Activated T-helper 1 cell treated with anti-CD3 and anti-CD28 coated beads, Interleukin-12 subunit alpha, Interleukin-12 subunit beta, Interleukin-2, Interleukin-4 antibody, amounts not matched to agents 30 ng/mL and 10 ng/mL and 1 ng/mL, durations not matched to agents 14 hours and 24 hours and 36 hours (primary cell): Measurements from ENCODE around the gene ZBTB5. TPM values are rescaled to one million over a fixed set of nuclear protein-coding genes. Genes with fewer than 3 reads are reported as not detected.
"Not testable (repeated sequence)": the region's sequence is repeated elsewhere in the genome, so short reads cannot be mapped to it uniquely, and the experiment has no call there.

ENCODE experiments used
- DNase-seq: peaks from one replicate; pipeline ENCODE4 v3.0.0; 2021; ENCODE audit warnings: low spot score
- H3K27ac Mint-ChIP-seq: one replicate; pipeline ENCODE4 v1.8.0; 2021; ENCODE audit warnings: mild to moderate bottlenecking, mixed read lengths
- H3K27me3 Mint-ChIP-seq: one replicate; pipeline ENCODE4 v1.8.0; 2022; ENCODE audit warnings: mild to moderate bottlenecking, moderate library complexity, mixed read lengths; ENCODE audit not compliant: insufficient read depth
- H3K36me3 Mint-ChIP-seq: one replicate; pipeline ENCODE4 v1.8.0; 2021; ENCODE audit warnings: low read depth, mixed read lengths
- H3K4me1 Mint-ChIP-seq: one replicate; pipeline ENCODE4 v1.8.0; 2021; ENCODE audit warnings: low read depth, mixed read lengths
- H3K4me3 Mint-ChIP-seq: one replicate; pipeline ENCODE4 v1.8.0; 2021; ENCODE audit warnings: mild to moderate bottlenecking, moderate library complexity, mixed read lengths
- H3K9me3 Mint-ChIP-seq: one replicate; pipeline ENCODE4 v1.8.0; 2021; ENCODE audit warnings: mixed read lengths
- intact Hi-C: fragments of 100-400 bp; cut with micrococcal nuclease; formaldehyde crosslinking; loops from one replicate; pipeline ENCODE4 v1.15.1; 2024
- total RNA-seq: library from RNA; stranded (reverse); gene quantifications from 2 replicates; pipeline ENCODE4 v1.2.3, GENCODE V29; 2022

The ZBTB5 gene
- total RNA-seq, 1 donor from 2014 or later: 9.6 TPM

DNA sequence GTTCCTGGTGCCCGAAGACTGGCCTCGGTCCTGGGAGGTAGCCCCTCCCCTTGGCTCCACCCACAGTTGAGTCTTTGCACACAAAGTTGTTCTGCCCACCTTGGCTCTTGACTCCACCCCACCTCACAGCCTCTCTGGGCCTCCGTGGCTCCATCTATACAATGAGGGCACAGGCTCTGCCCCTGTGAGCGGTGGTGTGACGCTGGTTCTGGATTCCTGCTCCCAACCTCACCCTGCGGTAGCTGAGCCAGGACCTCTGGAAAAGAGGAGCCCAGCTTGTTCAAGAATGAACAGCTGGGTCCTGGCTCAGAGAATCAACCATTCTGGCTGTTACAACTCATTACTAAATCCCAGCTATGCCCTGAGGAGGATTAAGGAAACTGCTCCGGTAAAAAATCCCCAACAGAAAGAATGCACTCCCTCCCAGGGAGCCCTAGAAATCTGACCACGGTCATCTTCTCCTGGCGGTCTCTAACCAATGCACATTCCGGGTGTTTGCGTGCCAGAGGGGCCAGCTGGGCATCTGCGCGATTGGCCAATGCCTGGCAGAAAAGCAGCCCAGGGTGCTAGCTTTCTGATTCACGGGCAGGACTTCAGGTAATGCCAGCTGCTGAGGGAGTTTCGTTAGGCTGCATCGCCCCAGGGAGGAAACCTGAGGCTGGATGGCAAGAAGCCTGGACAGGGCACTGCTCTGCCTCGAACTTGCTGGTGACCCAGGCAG, 52.7 kb downstream of the ZBTB5 start:
- H3K4me1 Mint-ChIP-seq: peaks cover 12% of the 10 kb centered on the region
- H3K27me3 Mint-ChIP-seq: peaks cover 4% of the 10 kb centered on the region
- H3K36me3 Mint-ChIP-seq: no peaks in the 10 kb centered on the region
- intact Hi-C loops: no loop called here
- H3K27ac Mint-ChIP-seq: no peak overlapping the region
- DNase-seq: no peak
- no peak overlapping the region for H3K4me3 Mint-ChIP-seq
- H3K9me3 Mint-ChIP-seq: no peaks in the 10 kb centered on the region

DNA sequence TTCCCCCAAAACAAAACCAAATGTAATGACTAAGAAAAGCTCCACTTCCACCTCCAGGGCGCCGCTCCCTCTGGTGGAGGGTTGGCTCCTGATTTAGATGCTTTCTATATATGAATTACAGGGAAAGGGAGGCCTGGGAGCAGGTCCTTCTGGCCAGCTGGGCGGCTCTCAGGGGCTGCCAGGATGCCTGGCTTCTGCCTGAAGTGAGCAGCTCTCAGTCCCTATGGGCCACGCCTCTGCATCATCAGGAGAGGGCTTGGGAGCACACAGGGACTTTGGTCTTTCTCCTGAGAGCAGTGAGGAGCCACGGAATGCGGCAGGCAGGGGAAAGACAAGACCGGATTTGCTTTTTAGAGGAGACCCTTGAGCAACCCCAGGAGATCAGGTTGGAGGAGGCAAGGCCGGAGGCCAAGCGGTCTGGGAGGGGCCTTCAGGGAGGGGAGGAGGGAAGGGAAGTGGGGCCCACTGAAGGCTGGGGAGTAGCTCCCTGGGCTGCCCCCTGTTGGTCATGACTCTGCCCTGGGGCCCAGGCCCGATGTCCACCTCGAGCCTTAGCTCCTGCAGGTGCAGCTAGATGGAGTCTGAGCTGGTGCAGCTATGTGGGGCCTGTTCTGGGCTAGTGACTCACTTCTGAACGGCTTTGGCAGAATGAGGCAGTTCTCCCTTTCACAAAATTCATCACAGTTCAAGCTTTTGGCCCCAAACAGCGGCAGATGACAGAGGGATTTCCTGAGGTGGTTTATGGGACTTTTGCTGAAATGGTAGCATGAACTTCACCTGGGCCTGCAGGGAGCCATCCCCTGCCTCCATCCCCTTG, 54.1 kb downstream of the ZBTB5 start:
- Mint-ChIP-seq H3K9me3 (no peaks in the 10 kb centered on the region), H3K36me3 (no peaks in the 10 kb centered on the region), H3K4me3 (no peak overlapping the region), H3K4me1 (peaks cover 12% of the 10 kb centered on the region), H3K27me3 (peaks cover 6% of the 10 kb centered on the region), H3K27ac (peak overlapping the region; percentile 34)
- intact Hi-C loops: no loop called here
- no peak for DNase-seq

DNA sequence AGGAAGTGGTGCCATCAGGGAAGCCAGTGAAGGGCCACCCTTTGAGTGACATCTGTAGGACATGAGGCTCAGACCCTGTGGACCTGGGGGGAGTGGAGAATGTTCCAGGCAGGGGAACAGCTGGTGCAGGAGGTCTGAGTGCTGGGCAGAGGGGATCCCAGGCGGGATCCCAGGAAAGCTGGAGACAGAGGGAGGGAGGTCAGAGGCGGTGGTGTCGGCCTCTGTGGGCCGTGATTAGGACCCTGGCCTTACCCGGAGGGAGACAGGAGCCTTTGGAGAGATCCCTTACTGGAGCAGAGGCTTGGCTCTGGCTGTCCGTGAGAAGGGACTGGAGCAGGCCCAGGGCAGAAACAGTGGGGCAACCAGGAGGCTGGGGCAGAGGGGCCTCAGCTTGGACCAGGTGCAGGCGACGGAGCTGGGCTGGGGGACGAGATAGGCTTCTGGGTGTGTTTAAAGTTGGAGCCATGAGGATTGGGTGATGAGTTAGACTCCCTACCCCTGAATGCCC, 54.8 kb downstream of the ZBTB5 start:
- intact Hi-C loops: no loop called here
- no peaks in the 10 kb centered on the region for H3K9me3 Mint-ChIP-seq
- H3K4me3 Mint-ChIP-seq: no peak overlapping the region
- H3K27me3 Mint-ChIP-seq: peaks cover 6% of the 10 kb centered on the region
- H3K27ac Mint-ChIP-seq: no peak overlapping the region
- H3K36me3 Mint-ChIP-seq: no peaks in the 10 kb centered on the region
- no peak for DNase-seq
- peaks cover 10% of the 10 kb centered on the region for H3K4me1 Mint-ChIP-seq

DNA sequence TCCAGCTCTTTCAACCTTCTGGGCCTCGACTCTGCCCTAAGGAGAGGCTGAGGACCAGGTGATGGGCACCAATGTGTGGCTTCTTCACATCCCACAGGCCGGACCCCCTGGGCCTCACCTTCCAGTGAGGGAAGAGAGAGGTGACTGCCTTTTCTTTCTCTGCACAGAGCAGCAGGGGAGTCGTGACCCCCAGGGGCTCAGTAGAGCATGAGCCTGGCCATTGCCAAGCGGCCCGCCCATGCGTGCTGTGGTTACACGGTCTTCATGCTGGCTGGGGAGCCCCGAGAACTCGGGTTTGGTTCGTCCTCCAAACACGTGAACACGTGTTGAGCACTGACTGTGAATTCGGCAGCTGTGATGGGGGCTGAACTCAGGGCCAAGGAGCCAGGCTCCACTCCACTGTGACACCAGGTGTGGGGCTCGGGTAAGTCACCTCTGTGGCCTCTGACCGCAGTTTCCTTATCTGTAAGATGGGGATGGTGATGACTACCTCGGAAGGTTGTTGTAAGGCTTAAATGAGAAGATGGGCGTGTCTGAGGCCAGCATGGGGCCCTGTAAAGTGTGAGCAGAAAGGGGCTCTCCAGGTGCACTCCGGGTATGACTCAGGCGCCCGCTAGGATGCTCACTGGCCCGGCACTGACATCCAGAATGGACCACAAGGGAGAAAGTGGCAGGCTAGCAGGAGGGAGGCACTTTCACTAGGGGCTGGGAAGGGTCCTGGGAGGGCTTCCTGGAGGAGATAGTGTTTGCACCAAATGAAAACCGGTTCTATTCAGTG, 56.1 kb downstream of the ZBTB5 start:
- peak; percentile 50 for DNase-seq
- Mint-ChIP-seq H3K4me1 (peaks cover 5% of the 10 kb centered on the region), H3K4me3 (no peak overlapping the region), H3K27me3 (peaks cover 6% of the 10 kb centered on the region), H3K27ac (no peak overlapping the region), H3K36me3 (no peaks in the 10 kb centered on the region), H3K9me3 (no peaks in the 10 kb centered on the region)
- intact Hi-C loops: no loop called here

DNA sequence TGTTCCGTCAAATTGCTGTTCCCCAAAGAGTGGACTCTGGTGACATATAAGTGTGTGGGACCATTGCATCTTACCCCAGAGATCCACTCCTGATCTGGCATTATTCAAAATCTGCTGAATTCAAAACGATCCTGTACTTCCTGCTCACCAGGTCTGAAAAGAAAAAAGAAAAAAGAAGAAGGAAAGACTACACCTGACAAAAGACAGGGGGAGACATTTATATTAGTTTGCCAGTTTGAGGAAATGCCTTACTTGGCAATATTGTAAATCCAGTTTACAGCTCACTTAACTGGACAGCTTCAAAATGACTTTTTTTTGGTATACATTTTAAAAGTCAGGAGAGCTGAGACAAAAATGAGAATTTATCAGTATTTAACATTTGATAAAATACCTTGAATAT, 57.8 kb downstream of the ZBTB5 start:
- H3K27ac Mint-ChIP-seq: no peak overlapping the region
- H3K9me3 Mint-ChIP-seq: no peaks in the 10 kb centered on the region
- H3K4me1 Mint-ChIP-seq: peaks cover 5% of the 10 kb centered on the region
- H3K27me3 Mint-ChIP-seq: peaks cover 2% of the 10 kb centered on the region
- no peak overlapping the region for H3K4me3 Mint-ChIP-seq
- H3K36me3 Mint-ChIP-seq: no peaks in the 10 kb centered on the region
- intact Hi-C loops: no loop called here
- DNase-seq: no peak

DNA sequence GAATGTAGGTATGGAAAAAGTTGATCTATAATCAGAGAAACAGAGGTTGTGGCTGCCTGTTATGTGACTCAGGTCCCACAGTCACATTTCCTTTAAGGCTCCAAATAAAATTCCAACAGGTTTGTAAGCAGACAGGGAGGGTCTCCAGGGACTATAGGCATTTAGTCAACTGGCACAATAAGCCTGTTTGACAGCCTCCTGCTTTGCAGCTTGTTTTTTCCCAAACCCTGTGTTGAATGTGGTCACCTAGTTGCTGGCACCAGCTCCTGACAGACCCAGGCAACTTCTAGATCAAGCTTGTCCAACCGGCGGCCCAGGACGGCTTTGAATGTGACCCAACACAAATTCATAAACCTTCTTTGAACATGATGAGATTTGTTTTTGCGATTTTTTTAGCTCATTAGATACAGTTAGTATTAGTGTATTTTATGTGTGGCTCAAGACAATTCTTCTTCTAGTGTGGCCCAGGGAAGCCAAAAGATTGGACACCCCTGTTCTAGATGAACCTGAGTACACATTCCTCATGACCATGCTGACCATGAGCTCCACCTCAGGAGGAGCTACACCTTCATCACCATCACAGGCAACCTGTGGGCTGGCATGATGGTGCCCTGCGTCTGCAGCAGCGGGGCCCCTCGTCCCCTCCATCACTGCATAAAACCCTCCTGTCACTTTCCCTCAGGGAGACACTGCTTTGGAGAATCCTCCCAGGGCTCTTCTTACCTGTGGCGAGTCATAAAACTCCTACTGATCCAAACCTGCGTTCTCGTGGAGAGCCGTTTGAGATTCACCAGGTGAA, 58.4 kb downstream of the ZBTB5 start:
- Mint-ChIP-seq H3K4me3 (no peak overlapping the region), H3K36me3 (no peaks in the 10 kb centered on the region), H3K4me1 (peaks cover 5% of the 10 kb centered on the region), H3K27ac (no peak overlapping the region), H3K9me3 (no peaks in the 10 kb centered on the region), H3K27me3 (peaks cover 2% of the 10 kb centered on the region)
- DNase-seq: no peak
- intact Hi-C loops: no loop called here

DNA sequence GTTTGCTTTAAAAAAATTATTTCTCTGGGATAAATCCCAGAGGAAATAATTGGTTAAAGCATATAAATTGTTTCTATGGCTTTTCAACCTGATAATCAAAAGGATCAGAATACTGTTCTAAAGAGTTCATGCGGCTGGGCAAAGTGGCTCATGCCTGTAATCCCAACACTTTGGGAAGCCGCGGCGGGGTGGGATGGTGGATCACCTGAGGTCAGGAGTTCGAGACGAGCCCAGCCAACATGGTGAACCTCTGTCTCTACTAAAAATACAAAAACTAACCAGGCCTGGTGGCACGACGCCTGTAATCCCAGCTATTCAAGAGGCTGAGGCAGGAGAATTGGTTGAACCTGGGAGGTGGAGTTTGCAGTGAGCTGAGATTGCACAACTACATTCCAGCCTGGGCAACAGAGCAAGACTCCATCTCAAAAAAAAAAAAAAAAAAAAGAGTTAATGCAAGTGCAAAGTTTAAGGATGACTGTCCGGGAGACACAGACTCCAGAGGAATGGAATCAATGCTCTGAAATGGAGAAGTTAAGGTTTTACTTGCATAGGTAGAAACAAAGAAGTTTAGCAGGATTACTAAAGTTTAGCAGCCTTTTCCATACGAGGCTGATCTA, 59.4 kb downstream of the ZBTB5 start:
- intact Hi-C loops: no loop called here
- H3K4me1 Mint-ChIP-seq: peaks cover under 1% of the 10 kb centered on the region
- no peak for DNase-seq
- no peak overlapping the region for H3K27ac Mint-ChIP-seq
- H3K9me3 Mint-ChIP-seq: no peaks in the 10 kb centered on the region
- H3K36me3 Mint-ChIP-seq: no peaks in the 10 kb centered on the region
- H3K27me3 Mint-ChIP-seq: peaks cover 4% of the 10 kb centered on the region
- H3K4me3 Mint-ChIP-seq: no peak overlapping the region

DNA sequence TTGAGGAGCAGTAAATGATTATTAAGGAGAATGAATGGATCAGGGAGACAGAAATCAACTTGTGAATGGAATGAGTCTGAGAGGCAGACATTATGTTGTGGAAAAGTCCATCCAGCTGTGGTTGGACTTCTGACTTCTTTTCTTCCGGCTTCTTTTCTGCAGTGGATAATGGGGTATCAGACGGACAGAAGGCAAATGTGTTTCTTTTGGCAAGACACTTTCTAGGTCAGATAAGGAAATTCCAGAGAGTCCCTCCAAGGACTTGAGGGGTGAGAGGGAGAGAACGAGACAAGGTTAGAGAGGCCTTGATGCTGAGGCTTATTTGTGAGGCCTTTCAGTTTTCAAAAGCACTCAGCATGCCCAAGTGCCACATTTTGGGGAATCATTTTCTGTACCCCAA, 59.9 kb downstream of the ZBTB5 start:
- H3K9me3 Mint-ChIP-seq: no peaks in the 10 kb centered on the region
- H3K27ac Mint-ChIP-seq: no peak overlapping the region
- no peak overlapping the region for H3K4me3 Mint-ChIP-seq
- no peak for DNase-seq
- no peaks in the 10 kb centered on the region for H3K4me1 Mint-ChIP-seq
- intact Hi-C loops: no loop called here
- H3K27me3 Mint-ChIP-seq: peaks cover 6% of the 10 kb centered on the region
- H3K36me3 Mint-ChIP-seq: no peaks in the 10 kb centered on the region

DNA sequence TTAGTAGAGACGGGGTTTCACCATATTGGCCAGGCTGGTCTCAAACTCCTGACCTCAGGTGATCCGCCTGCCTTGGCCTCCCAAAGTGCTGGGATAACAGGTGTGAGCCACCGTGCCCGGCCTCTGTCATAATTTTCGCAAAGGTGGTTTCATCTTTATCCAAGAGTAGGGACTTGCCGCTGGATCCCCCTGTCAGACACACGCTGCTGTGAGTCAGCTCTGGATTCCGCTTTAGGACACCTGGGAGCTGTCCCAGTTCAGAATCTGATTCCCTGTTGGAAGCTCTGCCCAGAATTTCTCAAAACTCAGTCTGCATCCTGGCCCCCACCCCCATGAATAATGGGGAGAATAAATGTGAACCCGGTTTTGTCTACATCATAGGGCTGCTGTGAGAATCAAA, 60.7 kb downstream of the ZBTB5 start:
- no peaks in the 10 kb centered on the region for H3K9me3 Mint-ChIP-seq
- H3K27ac Mint-ChIP-seq: no peak overlapping the region
- intact Hi-C loops: no loop called here
- H3K4me3 Mint-ChIP-seq: no peak overlapping the region
- peaks cover 6% of the 10 kb centered on the region for H3K27me3 Mint-ChIP-seq
- no peak for DNase-seq
- H3K4me1 Mint-ChIP-seq: no peaks in the 10 kb centered on the region
- no peaks in the 10 kb centered on the region for H3K36me3 Mint-ChIP-seq

DNA sequence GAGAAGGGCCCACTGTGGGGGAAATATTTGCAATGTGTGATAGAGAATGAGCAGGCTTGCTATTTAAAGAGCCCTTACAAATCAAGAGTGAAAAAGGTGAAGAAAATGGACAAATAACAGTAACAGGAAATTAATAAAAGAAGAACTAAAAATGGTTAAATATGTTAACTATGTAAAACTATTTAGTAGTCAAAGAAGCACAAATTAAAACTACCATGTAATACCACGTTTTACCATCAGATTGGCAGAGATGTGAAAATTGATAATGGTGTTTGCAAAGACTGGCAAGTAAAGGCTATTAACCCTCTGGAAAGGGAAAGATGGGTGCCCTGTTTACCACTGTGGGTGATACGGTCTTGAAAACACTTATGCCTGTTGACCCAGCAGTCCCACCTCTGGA, 65.9 kb downstream of the ZBTB5 start:
- Mint-ChIP-seq H3K27me3 (peaks cover 9% of the 10 kb centered on the region), H3K4me3 (no peak overlapping the region), H3K9me3 (no peaks in the 10 kb centered on the region), H3K36me3 (no peaks in the 10 kb centered on the region), H3K27ac (no peak overlapping the region), H3K4me1 (no peaks in the 10 kb centered on the region)
- no peak for DNase-seq
- intact Hi-C loops: no loop called here

DNA sequence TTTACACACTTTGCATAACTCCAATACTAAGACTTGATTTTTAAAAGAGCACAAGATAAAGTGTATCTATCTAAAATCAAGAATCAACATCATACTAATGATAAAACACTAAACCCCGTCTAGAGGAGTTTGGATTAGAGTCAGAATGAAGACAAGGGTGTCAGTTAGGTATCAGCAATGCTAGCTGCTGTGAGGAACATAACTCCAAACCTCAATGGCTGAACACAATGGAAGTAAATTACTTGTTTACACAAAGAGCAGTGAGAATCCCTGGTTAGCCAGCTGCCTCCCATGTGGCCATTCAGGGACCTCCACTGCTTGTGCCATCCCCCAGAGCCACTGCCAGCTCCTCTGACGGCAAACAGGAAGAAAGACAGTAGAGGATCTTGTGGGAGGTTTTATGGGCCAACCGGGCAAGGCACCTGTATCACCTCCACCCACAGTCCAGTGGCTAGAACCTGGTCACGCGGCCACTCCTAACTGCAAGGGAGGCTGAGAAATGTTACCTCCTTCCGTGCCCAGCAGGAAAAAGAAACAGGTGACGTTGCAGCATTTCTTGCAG, 66.7 kb downstream of the ZBTB5 start:
- peaks cover 9% of the 10 kb centered on the region for H3K27me3 Mint-ChIP-seq
- no peaks in the 10 kb centered on the region for H3K9me3 Mint-ChIP-seq
- intact Hi-C loops: no loop called here
- DNase-seq: no peak
- H3K4me1 Mint-ChIP-seq: no peaks in the 10 kb centered on the region
- H3K27ac Mint-ChIP-seq: no peak overlapping the region
- H3K36me3 Mint-ChIP-seq: no peaks in the 10 kb centered on the region
- H3K4me3 Mint-ChIP-seq: no peak overlapping the region

DNA sequence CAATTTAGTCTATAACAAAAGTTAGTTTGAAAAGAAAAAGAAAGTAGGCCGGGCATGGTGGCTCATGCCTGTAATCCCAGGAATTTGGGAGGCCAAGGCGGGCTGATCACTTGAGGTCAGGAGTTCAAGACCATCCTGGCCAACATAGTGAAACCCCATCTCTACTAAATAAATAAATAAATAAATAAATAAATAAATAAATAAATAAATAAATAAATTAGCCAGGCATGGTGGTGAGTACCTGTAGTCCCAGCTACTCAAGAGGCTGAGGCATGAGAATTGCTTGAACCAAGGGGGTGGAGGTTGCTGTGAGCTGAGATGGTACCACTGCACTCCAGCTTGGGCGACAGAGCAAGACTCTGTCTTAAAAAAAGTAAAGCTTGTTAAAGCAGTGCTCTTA, 67.3 kb downstream of the ZBTB5 start:
- H3K4me3 Mint-ChIP-seq, intact Hi-C loops, H3K27me3 Mint-ChIP-seq, H3K36me3 Mint-ChIP-seq, H3K9me3 Mint-ChIP-seq, H3K27ac Mint-ChIP-seq, H3K4me1 Mint-ChIP-seq, DNase-seq: not testable (repeated sequence)
